Skin epidermis (tissue), 12 donors: ENCODE measurements around the gene TBX1.

Experiments
- H3K27ac ChIP-seq, 21 experiments: fragments of 200-600 bp; sonication (generic) in 11 of 21; one replicate each; pipeline ENCODE4 v1.5.0; 2020; ENCODE audit warnings: mild to moderate bottlenecking in 3 of 21, inconsistent platforms in 2 of 21, moderate library complexity in 2 of 21
- H3K4me3 ChIP-seq, 7 experiments: fragments of 200-600 bp; sonication (generic) in 2 of 7; one replicate each; pipeline ENCODE4 v1.5.0; 2020; ENCODE audit warnings: inconsistent platforms in 2 of 7, mild to moderate bottlenecking in 2 of 7, moderate library complexity in 1 of 7

The TBX1 gene

DNA sequence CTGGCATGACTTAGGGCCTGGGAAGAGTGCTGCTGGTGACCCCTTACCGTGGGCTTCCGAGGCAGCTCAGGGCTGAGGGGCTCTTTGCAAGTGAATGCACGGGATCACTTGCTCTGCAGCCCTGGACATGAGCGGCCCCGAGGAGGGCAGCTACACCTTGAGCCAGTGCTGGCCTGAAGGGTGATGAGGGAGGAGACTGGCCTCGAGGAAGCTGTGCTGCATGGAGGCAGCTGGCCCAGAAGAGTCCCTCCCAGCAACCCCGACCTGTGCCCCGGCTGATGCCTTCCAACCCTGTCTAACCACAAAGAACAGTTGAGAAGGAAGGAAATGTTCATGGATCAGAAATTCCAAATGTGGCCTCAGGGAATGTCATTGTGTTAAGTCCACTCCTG lies 45.2 kb downstream of the TBX1 start:
- Histone ChIP-seq H3K4me3 (no peak overlapping the region), H3K27ac (peak overlapping the region in 5 of 21 experiments; percentile 7 to 81 (median 69))

DNA sequence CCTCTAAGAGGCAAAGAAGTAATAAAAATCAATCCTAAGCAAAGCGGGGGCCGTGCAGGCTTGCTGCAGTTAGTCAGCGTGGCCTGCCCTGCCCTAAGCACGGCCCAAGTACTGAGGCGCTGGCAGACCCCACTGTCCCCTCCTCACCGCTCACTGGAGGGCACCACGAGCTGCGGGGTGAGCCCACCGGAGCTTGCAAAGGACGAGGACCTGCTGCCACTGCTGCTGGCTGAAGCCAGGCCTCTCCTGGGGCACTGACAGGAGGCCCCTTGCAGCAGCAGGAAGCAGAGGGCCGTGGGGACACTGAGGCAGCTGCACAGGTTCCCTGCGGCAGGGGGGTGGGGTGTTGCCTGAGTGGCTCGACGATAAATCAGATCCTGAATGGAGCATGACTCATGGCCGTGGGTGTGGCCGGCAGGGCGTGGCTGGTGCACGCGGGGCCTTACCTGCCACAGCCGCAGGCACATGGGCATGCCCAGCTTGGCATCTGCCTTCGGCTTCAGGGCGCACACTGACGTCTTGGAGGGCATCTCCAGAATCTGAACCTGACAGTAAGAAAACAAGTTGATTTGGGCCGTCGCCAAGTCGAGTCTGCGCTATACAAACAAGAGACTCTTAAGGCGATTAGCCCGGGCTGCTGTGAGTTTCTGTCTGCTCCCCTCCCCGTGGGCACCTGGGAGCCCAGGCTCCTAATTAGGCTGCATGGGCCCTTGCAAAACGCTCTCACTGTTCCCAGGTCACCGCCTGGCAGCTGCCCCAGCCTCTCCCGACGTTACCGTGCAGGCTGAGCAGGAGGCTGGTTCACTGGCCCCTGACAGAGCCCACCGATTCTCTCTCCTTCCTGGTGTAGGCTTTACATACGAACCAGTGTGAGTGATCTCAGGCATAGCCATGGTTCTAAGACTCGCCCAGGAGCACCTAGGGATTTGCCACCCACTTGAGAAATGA lies 45.9 kb downstream of the TBX1 start:
- no peak overlapping the region for H3K4me3 ChIP-seq
- peak overlapping the region in 7 of 21 experiments; percentile 7 to 81 (median 68) for H3K27ac ChIP-seq

DNA sequence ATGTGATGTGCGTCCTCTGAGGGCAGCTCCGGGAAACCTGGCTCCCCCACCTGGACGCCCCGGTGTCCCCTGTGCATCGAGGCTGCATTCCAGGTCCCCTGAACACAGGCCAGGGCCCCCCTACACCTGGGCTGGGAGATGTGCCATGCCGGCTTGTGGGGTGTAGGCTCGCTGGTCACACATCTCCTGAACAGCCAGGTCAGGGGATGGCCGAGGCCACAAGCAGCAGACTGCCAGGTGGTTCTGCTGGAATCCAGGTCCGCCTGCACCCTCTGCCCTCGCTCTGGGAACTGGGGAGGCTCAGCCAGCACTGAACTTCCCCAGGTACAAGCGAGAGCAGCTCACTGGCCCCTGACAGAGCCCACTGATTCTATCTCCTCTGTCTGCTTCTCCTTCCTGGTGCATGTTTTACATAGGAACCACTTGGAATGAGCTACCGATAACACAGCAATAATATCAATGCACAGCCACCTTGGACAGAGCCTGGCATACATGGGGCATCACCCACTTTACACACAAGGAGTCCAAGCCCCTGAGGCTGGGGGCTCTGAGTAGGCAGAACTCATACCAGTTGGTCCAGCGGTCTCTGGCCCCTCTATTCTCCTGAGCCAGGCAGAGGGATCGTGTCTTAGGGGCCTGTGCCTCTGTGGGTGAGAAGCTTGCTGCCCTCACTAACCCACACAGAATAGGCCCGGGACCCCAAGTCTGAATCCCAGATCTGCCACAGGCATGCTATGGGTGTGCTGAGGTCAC lies 46.8 kb downstream of the TBX1 start:
- Histone ChIP-seq H3K4me3 (no peak overlapping the region), H3K27ac (peak overlapping the region in 5 of 21 experiments; percentile 7 to 81 (median 29))

DNA sequence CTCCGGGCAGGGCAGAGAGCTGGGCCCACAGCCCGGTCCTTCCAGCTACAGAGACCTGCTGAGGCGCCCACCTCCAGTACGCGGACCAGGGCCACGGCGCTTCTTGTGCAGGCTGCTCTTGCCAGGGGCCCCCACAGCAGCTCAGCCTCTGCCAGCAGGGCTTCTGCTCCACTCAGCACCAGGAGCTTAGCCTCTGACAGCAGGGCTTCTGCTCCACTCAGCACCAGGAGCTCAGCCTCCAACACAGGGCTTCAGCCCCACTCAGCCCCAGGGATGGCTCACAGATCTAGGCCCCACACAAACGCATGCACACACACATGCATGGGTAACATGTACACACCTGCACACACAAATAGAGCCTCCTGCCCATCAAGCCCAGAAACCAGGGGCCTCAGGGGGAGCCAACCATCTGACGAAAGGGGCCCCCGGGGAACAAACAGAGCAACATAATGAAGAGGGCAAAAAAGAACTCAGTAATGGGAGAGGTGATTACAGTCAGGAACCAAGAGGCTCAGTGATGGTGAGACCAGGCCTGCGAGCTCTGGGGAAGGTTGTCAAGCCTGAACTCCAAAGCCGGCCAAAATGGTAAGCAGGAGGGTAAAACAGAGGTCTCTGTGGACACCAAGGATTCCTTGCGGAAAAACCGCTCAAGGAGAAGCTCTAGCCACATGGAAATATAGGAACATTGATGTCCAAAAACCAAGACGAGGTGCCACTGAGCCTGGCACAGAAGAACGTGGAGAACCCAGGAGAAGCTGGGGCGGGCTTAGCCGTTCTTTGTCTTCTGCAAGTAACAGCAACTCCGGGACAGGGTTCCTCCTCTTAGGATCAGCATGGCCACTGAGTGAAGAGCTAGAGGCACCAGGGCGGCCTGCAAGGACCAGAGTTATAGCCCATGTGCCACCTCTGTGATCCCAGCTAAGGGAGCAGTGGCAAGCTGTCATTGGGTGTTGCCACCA lies 47.6 kb downstream of the TBX1 start:
- peak overlapping the region in 2 of 21 experiments; percentile 68 to 81 for H3K27ac ChIP-seq
- no peak overlapping the region for H3K4me3 ChIP-seq

DNA sequence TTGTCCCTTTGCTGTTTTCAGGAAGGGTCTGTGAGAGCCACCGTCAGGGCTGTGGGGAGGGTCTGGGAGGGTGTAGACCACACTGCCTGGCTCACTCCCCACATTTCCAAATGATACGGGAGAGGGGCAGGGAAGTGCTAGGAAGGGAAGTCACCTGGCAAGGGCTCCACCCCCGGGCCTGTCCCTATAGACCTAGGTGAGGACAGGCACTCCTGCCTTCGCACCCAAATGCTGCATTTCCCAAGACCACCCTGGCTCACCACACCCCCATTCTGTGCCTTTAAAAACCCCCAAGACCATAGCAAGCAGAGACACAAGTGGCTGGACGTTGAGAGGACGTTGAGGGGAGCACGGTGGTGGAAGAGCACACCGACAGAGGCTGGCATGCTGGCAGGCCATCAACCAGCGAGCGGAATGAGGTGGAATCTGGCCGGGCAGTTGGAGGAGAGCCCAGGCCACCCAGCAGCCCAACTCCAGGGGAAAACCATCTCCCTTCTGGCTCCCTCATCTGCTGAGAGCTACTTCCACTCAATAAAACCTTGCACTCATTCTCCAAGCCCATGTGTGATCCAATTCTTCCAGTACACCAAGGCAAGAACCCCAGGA lies 48.4 kb downstream of the TBX1 start:
- peak overlapping the region in 2 of 21 experiments; percentile 61 to 81 for H3K27ac ChIP-seq
- no peak overlapping the region for H3K4me3 ChIP-seq

DNA sequence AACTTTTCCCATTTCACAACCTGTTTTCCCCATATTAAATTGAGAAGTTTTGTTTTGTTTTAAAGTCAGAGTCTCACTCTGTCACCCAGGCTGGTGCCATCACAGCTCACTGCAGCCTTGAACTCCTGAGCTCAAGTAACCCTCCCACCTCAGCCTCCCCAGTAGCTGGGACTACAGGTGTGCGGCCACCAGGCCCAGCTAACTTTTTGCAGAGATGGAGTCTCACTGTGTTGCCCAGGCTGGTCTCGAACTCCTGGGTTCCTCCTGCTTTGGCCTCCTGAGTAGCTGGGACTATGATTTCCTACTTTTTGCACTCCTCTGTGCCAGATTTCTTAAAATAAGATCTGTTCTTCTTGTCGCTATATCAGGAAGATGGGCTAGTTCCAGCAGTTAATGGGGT lies 49.2 kb downstream of the TBX1 start:
- H3K4me3 ChIP-seq: no peak overlapping the region
- H3K27ac ChIP-seq: peak overlapping the region in 3 of 21 experiments; percentile 5 to 81 (median 35)

DNA sequence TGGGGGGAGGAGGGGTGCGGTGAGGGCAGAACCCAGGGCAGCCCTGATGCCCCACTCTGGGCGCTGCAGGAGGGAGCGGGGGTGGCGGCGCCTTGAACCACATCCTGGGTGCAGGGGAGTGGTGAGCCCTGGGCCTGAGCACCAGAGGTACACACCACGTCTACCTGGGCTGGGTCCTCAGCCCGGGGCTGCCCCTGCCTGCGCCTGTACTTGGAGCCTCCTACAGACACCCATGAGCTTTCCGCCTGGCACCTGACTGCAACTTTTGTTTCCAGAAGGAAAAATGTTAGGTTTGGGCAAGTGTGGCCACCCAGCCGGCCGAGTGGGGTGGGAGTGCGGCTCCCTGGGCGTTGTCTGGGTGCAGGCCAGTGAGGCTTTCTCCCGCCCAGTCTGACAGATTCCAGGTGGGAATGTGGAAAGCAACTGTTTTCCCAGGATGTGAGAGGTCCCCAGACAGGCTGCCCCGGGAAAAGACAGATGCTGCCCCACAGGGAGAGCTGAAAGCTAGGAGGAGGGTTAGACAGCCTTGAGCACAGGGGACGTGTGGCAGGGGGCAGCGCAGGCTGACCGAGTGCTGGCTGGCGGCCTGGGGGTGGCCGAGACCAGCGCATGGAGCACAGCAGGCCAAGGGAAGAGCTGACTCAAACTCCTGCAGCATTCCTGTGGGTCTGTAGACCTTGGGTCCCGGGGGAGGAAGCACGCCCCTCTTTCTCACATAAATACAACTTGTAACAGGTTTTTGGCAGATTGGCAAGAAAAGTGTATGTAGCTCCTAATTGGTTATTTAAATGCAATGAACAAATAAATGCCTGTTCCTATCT lies 50.0 kb downstream of the TBX1 start:
- Histone ChIP-seq H3K4me3 (no peak overlapping the region), H3K27ac (peak overlapping the region in 4 of 21 experiments; percentile 0 to 81 (median 36))

DNA sequence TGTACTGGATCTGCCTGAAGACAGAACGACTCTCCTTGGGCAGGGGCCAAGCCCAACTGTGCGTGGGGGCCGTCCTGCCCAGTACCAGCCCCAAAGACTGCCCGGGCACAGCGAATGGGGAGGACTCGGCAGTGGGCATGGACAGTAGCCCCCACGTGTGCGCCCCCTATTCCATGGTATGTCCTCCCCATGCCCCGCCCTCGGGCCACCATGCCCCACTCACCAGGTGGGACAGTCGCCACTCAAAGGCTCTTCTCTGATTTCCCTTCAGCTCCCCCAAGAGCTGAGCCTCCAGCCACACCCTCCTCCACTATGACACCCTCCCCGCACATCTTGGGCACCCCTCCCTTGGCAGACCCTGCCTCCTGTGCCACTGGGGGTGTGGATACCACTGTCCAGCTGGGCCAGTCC lies 50.6 kb downstream of the TBX1 start:
- Histone ChIP-seq H3K27ac (peak overlapping the region in 3 of 21 experiments; percentile 0 to 81 (median 68)), H3K4me3 (no peak overlapping the region)

DNA sequence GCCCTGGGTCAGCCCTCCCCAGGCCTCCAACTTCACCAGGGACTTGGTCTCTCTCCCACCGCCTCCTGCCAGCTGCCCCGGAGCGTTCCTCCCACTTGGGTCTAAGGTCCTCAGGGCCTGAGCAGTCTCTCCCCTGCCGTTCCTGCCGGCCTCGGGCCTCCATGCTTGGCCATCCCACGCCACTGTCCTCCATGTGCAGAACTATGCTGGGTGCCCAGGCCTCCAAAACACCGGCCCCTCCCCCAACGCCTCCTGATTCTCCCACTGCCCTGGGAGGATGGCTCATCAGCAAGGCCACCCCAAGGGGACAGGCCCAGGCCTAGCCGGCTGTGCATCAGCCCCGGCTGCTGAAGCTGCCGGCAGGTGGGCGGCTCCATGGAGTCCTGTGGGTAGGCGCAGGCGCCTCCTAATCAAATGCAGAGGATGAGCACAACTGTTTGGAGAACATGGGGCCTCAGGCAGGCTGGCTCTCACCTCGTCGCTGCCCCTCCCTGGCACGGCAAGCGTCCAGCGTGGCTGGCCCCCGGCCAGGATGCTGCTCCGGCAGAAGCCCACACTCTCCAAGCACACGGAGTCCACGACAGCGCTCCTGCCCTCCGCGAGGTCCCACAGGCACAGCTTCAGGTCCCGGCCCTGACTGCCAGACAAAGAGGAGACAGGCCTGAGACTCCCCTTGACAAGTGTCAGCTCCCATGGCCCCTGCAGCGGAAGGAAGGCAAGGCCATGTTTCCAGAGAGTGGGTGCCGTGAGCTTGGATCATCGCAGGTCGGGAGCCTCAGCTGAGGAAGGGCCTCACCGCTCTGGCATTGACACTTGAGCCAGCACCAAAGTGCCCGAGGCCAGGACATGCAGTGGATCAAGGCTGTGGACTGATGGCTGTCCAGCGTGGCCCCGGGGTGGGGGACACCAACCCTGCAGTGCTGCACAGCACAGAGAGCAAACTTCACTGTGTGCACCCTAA lies 51.5 kb downstream of the TBX1 start:
- Histone ChIP-seq H3K4me3 (no peak overlapping the region), H3K27ac (peak overlapping the region in 2 of 21 experiments; percentile 68 to 81)

DNA sequence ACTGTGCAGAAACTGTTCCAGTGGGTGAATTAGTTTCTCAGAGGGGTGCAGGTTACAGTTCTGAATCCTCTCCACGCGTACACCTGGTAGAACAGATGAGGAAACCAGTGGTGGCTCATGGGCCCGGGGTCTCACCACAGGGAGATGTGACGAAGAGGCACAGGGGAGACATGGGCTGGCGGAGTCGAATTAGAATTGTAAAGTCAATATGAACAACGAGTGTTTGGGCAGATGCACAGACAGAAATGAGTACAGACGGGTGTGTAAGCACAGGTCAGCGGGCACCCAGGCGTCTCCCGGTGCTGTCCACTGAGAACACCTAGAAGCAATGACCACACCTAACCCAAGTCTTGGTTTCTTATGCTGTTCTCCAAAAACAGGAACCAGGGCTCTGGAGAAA lies 52.3 kb downstream of the TBX1 start:
- Histone ChIP-seq H3K4me3 (no peak overlapping the region), H3K27ac (no peak overlapping the region)

DNA sequence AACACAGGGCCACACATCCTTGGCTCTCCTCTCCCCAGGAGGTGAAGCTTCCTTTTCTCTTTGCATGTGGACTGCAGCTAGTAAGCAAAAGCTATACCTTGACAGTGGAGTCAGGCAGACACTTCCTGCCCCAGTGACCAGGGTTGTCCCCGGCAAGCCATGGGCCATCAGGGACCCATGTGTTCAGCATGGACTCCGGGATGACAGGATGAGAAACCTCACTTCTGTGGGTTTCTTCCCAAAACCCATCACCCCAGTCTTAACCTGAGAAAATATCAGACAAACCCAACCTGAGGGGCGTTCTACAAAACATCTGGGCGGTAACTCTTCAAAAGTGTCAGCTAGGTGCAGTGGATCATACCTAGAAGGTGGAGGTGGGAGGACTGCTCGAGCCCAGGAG lies 53.9 kb downstream of the TBX1 start:
- Histone ChIP-seq H3K27ac (no peak overlapping the region), H3K4me3 (no peak overlapping the region)

DNA sequence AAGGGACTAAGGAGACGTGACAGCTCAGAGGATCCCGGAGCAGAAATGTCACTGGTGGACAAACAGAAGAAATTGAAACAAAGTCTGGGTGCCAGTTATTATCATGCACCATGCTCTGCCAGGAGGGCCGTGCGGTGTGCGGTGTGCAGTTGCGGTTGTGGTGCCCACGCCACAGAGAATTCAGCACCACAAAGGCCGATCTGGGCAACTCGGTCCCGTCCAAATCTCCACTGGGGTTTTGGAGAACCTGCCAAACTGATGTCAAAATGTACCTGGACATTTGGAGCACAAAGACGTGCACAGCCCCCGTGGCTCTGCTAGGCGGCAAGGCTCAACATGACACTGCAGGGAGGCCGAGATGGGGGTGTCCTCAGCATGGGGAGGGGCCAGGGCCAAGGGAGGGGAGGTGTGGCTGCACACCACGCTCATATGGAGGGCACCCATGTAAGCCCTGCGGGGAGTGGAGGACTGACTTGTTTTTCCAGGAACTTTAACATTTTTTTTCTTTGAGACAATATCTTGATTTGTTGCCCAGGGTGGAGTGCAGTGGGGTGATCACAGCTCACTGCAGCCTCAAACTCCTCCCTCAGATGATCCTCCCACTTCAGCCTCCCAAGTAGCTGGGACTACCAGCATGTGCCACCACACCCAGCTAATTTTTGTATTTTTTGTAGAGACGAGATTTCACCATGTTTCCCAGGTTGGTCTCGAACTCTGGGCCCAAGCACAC lies 54.7 kb downstream of the TBX1 start:
- no peak overlapping the region for H3K27ac ChIP-seq
- no peak overlapping the region for H3K4me3 ChIP-seq

DNA sequence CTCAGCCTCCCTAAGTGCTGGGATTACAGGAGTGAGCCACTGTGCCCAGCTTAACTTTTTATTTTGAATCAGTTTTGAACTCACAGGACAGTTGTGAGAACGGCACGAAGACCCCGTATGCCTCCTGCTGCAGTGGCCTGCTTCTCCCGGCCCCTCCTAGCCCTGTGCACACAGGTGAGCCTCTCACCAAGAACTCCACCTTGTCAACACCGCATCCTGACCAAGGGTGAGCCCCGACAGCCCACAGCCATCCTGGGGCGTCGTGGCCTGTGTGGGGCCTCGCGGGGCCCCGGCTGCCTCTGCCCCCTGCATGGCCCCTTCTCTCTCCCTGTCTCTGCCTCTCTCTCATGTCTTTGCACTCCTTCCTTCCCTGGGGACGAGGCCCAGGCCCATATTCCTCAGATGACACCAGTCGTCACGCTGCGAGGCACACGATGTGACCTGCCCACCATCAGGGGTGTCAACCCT lies 55.3 kb downstream of the TBX1 start:
- no peak overlapping the region for H3K27ac ChIP-seq
- H3K4me3 ChIP-seq: no peak overlapping the region

DNA sequence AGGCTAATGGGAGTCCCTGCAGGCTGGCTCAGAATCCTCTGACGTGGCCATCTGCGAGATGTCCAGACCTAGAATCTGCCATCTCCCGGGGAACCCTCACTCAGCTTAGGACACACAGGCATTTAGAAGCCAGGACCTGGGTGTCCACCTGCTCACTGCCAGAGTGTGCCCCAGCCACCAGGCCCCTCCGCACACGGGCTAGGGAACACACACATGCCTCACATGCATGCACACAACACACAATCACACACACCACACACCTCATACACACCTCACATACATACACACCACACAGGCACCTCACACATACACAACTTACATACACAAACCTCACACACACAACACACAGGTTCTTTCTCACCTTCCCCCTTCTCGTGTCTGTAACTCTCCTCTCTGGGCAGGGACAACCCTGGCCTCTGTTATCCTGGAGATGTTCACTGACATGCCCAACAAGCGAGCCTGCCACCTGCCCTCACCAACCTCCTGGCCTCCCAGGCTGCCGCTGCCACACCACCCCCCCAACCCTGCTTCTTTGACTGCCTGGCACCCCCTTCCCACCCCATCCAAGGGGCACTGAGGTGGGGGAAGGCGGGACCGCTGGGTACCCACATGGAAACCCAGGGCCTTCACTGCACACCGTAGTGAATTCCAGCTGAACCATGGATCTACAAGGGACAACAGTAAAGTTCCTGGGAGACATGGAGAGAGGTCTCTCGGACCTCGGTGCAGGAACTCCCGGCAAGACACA lies 56.0 kb downstream of the TBX1 start:
- Histone ChIP-seq H3K27ac (no peak overlapping the region), H3K4me3 (no peak overlapping the region)
